GM11168 (cell line): ENCODE data around the gene NEURL4.

Experiments used
- in situ Hi-C: fragments of 300-500 bp; cut with MboI; formaldehyde crosslinking; loops from one replicate; pipeline ENCODE4 v1.12.0; 2022; ENCODE audit warnings: low sequenced_read_pairs; ENCODE audit not compliant: unreplicated experiment

The NEURL4 gene

DNA sequence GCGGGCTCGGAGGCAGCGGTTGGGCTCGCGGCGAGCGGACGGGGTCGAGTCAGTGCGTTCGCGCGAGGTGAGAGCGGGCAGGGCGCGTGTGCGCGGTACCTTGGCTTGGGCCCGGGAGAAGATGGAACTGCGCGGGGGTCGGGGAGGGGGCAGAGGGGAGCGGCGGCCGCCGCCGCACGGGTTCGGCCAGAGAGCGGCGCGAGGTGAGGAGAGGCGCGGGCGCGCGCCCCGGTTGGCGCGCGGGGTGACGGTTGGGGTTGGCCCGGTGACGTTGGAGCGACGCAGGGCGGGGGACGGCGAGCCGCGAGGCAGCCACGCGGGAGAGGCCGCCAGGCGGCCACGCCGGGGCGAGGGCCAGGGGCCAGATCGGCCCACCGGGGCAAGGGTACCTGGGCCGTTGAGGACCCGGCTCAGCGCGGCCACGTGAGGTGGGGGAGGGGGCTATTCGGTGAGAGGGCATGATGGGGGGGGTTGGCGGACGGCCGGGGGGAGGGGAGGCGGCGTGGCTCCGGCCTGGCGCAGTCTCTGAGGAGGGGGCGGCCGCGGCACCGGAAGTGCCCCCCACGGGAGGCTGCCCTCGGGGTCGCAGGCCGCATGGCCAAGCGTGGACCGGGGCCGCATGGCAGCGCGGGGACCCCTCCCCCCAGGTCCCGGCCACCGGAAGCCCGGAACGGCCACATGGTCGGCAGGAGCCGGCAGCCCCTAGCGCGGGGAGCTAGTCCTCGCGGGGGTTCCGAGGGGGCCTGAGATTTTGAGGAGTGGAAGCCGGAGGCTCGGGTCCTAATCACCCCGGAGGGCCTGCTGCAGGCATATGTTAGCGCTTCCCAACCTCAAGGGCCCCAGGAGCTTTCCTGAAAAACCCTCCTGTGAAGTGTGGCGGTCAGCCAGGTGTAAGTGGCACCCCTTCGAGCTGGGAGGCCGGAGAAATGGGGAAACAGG, 21.2 kb downstream of the NEURL4 start:
- in situ Hi-C loops: no loop called here

DNA sequence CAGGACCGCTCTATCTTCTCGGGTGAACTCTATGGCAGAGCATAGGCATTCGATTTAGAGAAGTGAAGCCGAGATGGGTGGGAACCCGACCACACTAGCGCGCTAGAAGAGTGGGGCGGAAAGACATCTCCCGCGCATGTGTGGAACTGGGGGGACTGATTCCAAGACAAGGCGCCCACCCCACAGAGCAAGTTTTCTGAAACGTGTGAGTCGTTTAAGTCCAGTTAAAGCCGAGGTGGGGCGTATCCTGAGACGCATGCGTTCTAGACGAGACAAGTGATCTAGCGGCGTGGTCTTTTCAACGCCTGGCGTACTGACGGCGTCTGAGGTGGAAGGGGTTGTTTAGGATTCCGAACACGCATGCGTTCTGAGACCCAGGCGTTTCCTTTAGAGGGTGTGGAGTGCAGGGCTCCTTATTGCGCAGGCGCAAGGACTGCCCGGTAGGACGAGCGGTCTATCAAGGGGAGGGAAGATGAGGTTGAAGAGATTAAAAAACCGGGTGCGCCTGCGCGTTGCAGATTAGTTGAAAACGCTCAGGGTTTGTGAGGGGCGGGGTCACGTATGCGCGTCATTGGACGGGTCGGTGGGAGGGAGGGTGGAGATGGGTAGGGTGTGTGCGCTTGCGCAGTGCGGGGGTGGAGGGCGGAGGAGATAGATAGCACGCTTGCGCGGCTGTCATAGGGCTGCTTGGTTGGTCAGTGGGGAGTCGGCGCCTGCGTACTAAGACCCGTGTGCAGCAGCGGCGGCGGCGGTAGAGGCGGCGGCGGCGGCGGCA, 22.0 kb downstream of the NEURL4 start, which contains the start of gene EIF5A:
Gene EIF5A, plus strand, starts transcription at position 718 of the 775 bp plus-strand sequence. CDS start 2,008 bp downstream, outside the sequence.
- in situ Hi-C loops: no loop called here

DNA sequence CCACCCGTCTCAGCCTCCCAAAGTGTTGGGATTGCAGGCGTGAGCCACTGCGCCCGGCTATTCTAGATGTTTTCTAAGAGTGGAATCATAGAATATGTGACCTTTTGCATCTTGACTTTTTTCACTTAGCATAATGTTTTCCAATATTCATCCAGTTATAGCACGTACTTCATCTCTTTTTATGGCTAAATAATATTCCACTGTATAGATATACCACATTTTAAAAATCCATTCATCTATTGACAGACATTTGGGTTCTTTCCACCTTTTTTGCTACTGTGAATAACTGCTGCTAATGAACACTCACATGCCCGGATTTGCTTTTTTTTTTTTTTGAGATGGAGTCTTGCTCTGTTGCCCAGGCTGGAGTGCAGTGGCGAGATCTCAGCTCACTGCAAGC, 25.0 kb downstream of the NEURL4 start:
- in situ Hi-C loops: no loop called here

DNA sequence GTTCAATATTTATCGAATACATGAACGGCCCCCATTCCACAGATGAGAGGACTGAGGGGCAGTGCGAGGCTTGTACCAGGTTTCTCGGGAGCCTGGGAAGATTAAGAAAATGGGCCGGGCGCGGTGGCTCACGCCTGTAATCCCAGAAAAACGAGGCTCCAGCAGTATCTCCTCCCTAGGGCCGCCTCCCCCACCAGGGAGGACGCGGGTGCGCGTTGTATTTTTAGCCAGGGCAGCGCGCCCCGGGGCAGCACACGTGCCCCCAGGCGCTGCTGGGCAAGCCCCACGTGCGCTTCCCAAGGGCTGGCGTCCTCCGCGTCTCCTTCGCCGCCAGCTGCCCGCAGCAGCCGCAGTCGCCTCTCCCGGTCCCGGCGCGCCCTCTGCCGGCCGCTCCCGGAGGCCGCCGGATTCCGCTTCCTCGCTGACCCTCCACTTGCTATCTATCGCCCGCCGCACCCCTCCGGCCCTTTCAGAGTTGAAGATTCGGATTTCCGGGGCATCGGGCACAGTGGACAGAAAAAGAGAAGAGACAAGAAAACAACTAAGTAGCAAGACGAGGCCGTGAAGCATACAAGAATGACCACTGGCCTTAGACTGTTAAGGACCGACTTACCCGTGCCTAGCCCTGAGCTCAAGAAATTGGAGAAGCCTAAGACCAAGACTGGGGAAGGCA, 32.8 kb downstream of the NEURL4 start:
- in situ Hi-C loops: no loop called here

DNA sequence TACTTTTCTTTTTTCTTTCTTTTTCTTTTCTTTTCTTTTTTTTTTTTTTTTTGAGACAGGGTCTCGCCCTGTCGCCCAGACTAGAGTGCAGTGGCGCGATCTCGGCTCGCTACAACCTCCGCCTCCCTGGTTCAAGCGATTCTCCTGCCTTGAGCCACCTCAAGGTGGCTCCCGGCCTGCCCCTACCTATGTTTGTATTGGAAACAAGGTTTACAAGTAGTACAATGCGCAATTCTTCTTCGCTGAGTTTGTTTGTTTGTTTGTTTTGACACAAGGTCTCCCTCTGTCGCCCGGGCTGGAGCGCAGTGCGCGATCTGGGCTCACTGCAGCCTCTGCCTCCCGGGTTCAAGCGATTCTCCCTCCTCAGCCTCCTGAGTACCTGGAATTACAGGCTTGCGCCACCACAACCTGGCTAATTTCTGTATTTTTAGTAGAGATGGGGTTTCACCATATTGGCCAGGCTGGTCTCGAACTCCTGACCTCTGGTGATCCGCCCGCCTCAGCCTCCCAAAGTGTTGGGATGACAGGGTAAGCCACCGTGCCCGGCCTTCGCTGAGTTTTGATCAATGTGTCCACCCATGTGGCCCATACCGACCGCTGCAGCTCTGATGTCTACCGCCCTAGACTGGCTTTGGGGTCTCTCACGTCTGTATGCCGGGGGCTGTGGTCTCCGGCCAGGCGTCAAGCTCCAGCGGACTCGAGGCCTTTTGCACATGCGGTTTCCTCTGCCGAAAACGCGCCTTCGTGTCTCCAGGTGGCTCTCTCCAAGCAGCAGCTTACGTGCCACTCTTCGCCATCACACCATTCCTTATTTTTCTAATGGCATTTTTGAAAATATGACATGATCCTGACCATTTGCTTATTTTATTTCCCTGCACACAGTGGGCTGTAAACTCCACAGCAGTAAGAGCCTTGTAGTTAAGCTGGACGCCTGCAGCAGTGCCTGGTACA, 33.6 kb downstream of the NEURL4 start:
- in situ Hi-C loops: no loop called here

DNA sequence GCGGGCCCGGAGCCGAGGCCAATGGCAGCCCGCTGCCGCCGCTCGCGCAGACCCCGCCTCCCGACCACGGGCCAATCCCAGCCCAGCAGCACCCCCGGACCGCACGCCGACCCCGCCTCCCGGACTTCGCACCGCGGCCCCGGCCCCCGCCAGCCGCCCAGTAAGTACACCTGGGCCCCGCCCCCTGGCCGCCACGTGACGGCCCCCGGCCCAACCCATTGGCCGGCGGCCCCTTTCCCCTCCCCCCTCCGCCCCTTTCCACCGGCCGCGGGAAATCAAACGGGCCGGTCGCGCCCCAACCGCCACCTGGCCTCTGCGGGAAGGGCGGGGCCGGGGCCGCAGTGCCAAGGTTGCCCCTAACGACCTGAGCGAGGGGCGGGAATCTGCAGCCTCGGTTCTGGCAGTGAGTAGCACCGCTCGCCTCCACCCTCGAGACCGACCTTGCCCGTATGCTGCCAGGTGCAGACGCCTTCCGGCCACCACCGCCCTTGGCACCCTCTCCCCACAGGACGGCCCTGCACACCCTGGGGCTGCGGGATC, 34.5 kb downstream of the NEURL4 start, which contains the start of gene YBX2:
Gene YBX2, minus strand, starts transcription at position 26 of the 540 bp plus-strand sequence. CDS start 139 bp downstream, outside the sequence.
- in situ Hi-C loops: no loop called here

DNA sequence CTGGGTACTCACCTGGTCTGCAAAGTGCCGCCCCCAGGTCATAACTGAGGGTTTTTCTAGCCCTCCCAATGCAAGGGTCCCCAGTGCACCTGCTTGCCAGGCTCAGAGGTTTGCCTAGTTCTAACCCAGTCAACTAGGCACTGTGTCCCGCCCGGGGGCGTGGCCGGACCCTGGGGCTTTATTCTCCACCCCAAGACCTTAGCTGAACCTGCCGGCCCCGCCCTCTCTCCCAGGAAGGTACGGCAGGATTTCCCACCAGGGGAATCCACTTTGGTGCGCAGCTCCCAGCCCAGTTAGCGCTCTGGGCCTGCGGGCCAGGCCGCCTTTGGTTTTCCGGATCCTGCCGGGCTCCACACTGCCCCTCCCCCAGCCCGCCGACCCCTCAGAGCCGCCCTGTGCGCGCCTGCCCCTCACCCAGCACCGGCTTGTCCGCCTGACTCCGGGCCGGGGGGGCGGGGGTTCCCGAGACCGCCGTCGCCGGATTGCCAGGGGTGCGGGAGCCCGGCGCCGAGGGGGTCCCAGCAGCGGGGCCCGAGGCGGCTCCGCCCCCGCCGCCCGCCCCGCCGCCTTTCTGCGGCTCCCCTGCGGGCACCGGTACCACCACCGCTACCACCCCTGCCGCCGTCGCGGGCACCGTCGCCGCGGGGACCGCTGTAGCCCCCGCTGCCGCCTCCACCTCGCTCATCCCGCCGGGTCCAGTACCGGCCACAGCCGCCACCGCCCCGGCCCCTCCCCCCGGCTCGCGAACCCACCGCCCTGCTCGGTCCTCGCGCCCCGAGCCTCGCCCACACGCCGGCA, 35.1 kb downstream of the NEURL4 start:
- in situ Hi-C loops: no loop called here

DNA sequence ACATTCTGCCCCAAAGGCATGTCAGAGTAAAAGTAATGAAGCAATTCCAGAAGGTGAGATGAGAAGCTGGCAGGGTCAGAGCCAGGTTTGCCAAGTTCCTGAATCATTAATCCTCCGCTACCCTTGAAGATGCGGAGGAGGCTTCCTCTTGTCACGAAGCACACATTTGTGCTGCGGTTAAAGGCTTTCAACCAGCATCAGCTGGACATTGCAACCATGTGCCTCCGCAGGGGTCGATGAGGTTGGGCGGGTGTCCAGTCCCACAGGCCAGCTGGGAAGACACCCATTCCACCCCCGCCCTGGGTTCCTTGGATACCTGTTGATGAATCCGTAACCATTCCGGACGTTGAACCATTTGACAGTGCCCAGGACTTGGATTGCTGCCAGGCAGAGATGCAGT, 36.0 kb downstream of the NEURL4 start:
- in situ Hi-C loops: no loop called here

DNA sequence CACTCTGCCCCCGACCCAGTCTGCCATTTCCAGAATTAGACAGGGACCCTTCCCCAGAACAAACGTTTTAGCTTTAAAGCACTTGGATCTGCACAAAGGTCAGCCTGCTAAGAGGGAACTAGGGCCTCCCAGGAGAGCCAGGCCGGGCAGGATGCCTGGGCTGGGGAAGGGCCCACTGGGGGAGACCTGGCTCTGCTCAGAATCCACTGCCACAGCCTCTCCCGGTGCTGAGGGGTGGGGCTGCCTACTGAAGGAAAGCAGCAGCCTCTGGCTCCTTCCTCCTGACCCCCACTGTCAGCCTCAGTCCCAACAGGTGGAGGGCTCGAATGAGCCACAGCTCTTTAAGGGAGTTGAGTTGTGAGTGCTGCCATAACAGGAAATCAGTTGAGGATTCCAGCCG, 36.4 kb downstream of the NEURL4 start:
- in situ Hi-C loops: no loop called here

DNA sequence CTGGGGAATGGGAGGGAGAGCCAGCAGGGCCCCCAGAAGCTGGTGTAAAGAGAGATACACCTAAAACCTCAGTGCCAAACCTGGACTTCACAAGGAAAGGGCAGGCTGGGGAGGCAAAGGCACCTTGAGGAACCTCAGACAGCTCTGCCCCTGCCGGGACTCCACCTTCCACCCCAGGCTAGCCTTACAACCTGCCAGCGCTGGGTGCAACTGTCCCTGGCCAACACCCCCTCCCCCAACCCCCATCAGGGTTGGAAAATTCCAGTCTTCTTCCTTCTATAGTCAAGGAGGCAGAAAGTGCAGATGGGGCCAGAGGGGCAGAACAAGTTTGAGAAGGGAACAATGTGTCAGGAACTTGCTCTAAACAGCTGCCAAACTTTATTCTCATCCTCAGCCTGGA, 36.9 kb downstream of the NEURL4 start:
- in situ Hi-C loops: no loop called here

DNA sequence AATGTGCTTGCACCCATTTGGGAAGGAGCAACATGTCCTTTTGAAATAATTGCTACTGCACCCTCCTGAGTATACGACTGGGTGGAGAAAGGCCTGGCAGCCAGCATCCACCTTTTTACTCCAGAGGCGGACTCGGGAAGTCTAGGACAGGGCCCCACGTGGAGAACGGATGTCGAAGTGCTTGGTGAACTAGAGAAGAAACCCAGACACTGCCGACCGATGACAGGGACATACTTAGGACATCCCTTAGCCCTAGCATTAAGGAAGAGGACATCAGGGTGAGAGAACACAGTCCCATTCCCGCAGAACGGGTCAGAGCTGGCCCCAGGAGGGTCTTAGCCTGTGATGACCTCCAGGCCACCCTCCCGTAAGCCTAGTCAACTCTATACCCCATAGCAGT, 38.5 kb downstream of the NEURL4 start:
- in situ Hi-C loops: no loop called here

DNA sequence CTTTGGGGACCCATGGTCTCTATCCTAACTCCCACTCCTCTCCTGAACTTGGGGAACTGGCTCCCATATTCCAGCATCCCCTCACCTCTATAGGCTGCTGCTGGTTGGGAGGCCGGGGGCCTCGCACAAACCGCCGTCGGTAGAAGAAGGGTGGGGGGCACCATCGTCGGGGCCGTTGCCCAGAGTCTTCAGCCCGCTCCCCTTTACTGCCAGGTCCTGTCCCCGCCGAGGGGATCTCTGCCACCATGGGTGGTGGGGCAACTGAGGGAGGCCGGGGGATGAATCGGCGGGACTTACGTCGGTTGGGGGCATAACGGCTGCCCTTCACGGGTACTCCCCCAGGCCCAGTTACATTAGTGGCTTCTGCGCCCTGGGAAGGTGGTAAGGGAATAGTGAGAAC, 39.0 kb downstream of the NEURL4 start:
- in situ Hi-C loops: no loop called here

DNA sequence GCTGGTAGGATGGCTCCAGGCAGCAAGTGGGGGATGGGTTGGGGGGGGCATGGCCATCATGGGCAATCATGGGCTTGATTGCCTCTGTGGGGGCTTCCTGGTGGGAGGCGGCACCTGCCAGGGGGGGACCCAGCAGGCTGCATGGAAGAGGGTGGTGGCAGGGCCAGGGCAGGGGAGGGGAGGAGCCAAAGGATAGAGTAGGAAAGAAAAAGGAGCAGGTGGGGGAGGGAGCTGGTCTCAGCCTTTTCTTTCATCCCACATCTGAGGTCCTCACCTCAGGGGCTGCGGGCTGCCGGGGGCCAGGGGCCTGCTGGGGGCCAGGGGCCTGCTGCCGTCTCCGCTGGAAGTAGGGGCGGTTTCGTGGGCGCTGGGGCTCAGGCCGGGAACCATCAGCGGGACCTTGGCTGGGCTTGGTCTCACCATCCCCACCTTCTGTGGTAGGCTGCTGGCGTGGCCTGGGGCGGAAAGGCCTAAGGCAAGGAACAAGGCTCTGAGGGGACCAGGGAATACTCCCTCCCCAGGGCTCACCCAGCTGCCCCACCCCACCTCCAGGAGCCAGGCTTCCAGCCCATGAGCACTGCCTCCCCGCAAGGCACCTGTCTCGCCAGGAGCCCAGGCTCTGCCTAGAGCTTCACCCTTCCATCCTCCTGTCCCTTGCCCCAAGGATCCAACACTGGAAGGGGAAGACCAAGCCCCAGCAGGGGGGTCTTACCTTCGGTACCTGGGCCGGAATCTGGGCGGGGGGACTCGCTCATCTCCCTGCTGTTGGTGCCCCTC, 39.7 kb downstream of the NEURL4 start:
- in situ Hi-C loops: no loop called here

DNA sequence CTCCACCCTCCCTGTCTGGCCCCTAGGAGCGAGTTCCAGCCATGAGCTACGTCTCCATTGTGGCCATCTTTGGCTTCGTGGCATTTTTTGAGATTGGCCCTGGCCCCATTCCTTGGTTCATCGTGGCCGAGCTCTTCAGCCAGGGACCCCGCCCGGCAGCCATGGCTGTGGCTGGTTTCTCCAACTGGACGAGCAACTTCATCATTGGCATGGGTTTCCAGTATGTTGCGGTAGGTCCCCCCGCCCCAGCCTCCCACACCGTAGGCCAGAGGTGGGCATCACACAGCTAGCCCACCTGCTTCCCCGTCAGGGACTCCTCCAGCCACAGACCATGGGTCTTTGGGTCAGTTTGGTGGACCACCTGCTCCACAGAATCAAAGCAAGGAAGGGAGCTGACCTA, 43.5 kb downstream of the NEURL4 start:
- in situ Hi-C loops: no loop called here

DNA sequence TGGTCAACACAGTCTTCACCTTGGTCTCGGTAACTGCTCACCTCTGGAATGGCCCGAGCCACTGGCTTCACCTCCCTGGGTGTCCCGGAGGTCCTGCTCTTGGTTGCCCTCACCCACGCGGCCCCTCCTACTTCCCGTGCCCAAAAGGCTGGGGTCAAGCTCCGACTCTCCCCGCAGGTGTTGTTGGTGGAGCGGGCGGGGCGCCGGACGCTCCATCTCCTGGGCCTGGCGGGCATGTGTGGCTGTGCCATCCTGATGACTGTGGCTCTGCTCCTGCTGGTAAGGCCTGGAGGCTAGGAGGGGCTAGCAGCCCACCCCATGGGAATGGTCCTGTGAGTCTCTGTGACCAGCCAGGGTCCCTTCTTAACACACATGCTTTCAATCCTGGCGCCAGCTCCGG, 44.2 kb downstream of the NEURL4 start:
- in situ Hi-C loops: no loop called here

DNA sequence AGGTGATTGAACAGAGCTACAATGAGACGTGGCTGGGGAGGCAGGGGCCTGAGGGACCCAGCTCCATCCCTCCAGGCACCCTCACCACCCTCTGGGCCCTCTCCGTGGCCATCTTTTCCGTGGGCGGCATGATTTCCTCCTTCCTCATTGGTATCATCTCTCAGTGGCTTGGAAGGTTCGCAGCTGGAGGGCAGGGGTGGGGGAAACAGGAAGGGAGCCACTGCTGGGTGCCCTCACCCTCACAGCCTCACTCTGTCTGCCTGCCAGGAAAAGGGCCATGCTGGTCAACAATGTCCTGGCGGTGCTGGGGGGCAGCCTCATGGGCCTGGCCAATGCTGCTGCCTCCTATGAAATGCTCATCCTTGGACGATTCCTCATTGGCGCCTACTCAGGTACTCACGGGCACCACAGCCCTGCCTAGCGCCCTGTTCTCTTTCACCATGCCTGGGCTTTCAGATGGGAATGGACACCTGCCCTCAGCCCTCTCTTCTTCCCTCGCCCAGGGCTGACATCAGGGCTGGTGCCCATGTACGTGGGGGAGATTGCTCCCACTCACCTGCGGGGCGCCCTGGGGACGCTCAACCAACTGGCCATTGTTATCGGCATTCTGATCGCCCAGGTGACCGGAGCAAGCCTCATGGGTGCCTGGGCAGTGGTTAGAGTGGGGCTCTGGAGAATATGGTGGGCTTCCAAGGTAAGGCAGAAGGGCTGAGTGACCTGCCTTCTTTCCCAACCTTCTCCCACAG, 45.5 kb downstream of the NEURL4 start:
- in situ Hi-C loops: no loop called here

DNA sequence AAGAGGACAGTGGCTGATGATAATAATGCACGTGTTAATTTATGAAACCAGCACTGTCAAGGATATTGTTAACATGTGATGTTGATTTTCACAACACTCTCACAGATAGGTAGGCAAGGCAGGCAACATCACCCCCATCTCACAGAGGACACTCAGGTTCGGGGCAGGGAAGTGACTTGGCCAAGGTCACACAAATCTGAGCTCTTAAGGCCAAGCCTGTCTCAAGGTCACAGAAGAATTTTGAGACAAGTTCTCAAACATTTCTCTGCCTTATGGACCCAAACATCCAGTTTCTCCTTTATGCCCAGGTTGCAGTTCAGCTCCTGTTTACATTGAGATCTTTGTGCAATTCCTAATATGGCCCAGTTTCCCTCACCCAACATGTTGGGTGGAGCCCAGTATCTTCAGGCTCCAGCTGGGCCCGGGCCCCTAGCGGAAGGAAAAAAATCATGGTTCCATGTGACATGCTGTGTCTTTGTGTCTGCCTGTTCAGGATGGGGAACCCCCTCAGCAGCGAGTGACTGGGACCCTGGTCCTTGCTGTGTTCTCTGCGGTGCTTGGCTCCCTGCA, 46.3 kb downstream of the NEURL4 start:
- in situ Hi-C loops: no loop called here
